Right kidney (tissue), 1 donor: Measurements from ENCODE around the gene GLP2R.

ENCODE experiments used
- DNase-seq: peaks from one replicate; pipeline ENCODE4 v3.0.0-alpha.2; 2016

GLP2R gene

DNA sequence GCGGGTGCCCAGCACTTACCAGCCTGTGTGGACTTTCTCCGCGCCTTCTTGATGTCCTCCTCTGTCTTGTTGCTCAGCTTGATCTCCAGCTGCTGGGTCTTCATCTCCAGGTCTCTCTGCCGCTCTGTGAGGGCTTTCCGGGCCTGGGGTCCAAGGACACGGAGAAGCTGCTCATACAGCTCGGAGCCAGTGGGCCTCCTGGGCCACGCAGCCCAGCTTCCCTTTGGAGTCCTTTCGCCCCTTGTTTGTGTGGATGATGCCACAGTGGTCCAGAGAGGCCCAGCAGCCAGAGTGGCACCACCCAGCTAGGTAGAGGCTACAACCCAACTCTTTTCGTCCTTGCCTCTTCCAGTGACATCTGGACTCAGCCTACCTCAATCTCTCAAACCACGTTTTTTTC, 99.7 kb downstream of the GLP2R start:
- DNase-seq: no peak

DNA sequence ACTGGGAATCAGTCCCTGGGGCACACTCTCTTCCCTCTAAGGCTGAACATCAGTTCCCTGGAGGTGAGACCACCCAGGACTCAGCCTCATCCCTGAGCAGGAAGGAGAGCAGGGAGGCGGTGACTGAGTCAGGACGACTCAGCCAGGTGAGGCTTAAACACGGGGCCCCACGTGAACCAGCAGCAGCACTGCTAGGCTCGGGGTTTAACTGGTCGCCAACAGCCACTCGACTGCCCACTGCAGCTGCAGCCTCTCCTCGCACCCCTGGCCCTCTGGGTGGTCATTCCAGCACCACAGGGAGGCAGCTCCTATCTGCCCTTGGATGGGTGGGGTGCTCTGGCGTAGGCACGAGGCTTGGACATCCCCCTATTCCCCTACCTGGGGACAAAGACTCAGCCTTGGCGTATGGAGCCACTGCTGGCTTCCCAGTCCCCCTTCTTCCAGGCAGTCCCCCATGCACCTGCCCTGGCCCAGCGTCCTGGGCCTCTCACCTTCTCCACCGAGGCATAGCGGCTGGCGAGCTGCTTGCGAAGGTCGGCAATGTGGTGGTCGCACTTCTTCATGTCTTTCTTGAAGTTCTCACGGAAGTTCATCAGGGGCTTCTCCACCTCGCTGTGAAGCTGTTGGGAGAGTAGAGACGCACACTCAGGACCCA, 100.6 kb downstream of the GLP2R start:
- no peak for DNase-seq

DNA sequence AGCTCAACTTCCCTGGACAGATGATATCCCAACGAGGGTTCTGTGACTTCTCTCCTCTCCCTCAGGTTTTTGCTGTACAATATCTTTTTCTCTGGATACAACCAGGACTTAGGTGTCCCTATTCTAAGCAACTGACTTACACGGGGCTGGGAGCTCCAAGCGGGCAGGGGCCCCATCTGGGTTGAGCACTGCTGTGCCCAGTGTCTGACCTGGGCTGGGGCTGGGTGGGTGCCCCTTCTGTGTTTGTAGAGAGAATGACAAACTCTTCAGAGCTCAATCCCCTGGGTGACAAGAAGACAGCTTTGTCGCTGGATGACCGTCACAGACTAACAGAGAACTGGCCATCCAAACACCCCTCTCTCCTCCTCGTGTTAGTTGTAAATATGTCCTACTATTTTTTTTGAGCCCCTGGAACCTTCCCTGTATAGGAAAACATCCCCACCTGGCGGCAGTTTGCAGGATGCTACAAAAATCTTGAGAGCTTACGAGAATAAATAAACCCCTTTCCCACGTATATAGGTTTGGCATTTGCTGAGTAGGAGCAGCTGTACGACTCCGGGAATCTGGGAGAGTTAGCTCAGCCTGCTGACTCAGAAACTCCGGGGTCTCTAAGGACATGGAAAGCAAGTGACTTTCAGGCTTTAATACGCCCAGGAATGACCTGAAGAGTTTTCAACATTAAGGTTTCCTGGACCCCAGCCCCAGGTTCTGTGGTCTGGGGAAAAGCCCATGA, 103.0 kb downstream of the GLP2R start:
- peak; percentile 40 for DNase-seq

DNA sequence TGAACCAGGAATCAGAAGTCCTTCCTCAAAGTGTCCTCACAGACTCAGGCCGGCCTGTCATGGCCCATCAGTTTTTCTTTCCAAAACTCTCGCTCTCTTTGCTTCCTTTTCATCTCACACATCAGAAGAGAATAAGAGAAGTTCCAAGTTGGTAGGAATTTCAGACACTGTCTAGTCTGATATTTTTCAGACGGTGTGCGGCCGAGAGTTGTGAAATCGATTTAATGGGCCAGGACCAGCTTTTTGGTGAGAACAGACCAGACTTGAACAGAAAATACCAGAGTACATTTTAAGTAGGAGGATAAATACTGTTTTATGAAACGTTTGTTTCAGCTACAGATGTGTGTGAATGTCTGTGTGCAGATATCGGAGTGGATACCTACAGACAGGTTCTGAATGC, 104.1 kb downstream of the GLP2R start:
- DNase-seq: no peak

DNA sequence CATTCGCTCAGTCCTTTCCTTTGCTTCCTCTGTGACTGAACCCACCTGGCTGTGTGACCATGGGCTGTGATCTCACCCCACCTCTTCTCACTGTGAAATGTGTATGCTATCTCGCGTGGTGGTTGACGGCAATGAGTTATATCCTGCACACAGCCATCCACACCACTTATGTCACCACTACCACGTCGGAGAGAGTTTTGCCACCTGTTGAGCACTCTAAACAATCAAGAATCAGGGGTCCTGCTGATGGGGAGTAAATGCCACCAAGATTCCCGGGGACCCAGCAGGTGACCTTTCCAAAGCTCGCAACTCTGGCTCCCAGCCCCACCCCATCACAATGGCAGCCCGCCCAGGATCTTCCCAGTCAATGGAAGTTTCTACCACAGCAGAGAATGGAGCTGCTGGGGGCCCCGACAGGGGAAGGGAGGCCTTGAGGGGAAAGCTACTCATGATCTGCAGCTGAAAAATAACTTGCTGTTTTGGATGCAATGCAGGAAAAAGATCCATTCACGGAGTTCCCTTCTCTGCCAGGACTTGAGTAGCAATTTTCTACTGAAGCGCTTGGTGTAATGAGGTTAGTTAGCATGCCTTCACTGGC, 105.5 kb downstream of the GLP2R start:
- DNase-seq: no peak

DNA sequence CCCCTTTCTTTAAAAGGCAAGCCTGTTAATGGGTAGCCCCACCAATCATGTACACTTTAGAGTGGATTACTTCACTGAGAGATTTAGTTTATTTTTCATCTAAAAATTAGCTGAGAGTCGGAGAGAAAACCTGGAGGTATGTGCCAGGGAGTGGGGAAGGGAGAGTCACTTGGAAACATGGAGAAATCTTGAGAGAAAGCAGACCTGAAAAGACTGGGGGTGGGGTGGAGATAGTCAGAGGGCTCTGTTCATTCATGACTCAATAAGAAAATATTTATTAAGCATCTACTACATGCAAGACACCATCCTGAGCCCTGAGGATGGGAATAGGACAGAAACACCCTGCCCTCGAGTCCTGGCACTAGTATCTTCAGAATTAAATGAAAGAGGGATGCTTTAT, 106.8 kb downstream of the GLP2R start:
- no peak for DNase-seq

DNA sequence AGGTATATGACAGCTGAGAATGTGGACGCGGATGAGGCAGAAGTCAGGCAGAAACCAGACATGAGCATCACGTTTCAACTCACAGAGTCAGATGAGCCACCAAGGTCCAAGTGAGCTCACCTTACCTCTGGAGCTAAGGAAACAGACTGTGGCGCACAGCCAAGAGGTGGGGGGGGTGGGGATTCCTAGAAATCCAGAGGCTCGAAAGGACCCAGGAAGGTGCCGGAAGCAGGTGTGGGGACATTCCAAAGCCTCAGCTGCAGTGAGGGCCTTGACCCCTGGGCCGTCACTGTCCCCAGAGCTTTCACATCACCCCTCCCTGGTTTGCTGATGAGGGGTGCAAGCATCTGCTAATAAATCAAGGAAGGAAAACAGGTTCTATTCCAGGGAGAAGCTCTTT, 108.6 kb downstream of the GLP2R start:
- DNase-seq: no peak

DNA sequence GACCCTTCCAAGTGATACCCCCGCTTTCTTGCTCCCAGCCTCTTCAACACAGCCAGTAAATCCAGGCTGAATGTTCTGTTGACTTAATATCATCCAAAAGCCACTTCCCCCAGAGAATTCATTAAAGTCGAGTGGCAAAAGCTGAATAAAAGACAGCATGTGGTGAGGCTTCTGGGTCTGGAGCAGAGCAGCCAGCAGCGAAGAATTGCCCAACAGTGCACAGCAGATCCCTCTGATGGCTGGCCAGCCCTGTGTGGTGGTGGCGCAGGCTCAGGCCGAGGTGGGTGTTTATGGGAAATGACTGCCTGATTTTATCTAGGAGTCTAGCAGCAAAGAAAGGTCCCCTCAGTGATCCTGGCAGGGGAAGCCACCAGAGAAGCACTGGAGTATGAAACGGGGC, 109.7 kb downstream of the GLP2R start:
- no peak for DNase-seq

DNA sequence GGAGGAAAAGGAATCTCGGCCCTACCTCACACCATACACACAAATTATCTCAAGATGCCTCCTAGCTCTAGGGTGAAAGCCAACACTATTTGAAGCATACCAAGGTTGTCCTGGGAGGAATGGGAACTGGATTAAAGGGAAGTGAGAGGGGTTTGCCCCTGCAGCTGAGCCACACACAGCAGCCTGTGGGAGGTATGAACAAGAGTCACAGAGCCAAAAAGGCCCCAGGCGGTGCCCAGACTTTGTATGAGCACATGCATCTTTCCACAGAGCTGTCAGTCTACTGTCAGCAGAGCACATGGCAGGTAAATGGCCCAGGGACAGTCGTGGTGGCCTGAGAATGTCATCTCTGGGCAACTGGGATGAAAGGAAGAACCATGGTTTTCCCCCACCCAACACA, 110.4 kb downstream of the GLP2R start:
- no peak for DNase-seq

DNA sequence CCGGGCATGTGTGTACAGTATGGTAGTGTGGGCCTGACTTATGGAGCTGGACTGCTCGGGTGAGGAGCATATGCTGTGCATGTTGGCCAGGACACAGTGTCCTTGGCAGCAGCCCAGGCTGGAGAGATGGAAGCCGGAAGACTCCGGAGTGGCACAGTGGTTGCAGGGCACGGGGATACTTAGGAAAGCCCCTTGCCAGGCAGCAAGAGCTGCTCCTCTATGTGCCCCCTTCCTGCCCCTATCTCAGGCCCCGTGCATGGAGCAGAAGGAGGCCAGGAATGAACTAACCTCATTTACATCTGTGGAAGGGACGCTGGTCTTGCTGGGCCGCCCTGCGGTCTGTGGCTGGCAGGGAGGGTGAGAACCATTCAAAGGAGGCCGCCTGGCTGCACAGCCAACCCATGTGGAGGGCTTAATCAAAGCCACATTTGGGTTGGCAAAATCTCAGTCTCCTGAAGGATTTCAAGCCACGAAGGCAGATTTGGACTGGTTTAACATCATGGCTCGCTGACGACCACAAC, 111.6 kb downstream of the GLP2R start:
- no peak for DNase-seq

DNA sequence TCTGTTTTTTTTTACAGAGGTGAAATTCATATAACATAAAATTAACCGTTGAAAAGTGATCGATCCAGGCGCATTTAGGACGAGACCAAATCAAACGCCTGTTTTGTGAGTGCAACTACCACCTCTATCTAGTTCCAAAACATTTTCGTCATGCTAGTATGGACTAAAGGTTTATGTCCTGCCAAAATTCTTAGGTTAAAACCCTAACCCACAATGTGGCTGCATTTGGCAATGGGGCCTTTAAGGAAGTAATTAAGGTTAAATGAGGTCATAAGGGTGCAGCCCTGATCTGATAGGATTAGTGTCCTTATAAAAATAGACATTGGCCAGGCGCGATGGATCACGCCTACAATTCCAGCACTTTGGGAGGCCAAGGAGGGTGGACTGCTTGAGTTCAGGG, 112.2 kb downstream of the GLP2R start:
- DNase-seq: no peak

DNA sequence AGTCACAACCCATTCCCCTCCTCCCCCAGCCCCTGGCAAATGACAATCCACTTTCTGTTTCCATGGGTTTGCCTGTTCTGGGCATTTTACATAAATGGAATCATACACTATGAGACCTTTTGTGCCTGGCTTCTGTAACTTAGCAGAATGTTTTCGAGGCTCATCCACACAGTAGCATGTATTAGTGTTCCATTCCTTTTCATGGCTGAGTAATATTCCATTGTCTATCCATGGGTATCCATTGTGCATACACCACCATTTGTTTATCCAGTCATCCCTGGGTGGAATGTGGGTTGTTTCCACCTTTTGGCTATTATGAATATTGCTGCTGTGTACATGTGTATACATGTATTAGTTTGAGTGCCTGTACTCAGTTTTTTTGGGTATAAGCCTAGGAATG, 113.0 kb downstream of the GLP2R start:
- DNase-seq: no peak

DNA sequence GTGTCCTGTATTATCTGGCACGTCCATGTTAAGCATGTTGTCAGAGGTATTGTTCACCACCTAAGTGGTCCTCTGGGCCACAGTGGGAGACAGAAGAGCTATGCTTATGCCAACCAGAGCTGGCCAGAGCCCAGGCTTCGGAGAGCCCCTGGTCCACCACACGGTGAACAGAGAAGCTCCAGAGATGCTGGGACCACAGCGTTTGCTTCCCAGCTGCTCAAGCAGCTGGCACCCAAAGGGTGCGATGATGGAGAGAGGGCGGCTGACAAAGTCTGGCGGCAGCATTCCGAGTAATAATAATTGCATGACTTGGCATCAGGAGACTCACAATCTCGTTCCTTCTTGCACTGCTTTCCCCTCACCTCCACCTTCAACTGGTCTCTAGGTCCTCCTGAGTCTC, 115.1 kb downstream of the GLP2R start:
- DNase-seq: no peak

DNA sequence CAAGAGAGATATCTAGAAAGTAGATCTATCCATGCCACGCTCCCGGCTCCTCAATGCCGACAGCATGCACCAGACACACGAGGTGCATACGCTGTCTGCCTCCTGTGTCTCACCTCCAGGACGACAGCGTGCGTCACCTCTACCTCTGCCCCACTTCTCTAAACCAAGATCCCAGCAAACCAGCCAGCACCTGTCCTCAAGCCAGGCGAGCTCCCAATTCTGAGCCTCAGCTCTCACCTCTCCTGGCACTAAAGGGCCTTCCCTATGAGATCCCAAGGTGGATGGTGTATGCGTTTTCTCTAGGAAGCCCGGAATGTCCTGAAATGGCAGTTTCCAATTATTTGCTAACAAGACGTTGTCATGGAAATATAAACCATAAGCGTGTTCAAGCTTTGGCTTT, 115.6 kb downstream of the GLP2R start:
- no peak for DNase-seq
